ENCODE data around the gene S100A9.
"Not testable (repeated sequence)": the region's sequence is repeated elsewhere in the genome, so short reads cannot be mapped to it uniquely, and the experiment has no call there.

S100A9 gene

GRCh38 chr1:153357853-153358690, at the start of gene S100A9:
TSS of gene S100A9 (plus strand) at chr1:153357854. CDS start at chr1:153358284, 430 bp downstream.
- DNase-seq = no peak

DNA sequence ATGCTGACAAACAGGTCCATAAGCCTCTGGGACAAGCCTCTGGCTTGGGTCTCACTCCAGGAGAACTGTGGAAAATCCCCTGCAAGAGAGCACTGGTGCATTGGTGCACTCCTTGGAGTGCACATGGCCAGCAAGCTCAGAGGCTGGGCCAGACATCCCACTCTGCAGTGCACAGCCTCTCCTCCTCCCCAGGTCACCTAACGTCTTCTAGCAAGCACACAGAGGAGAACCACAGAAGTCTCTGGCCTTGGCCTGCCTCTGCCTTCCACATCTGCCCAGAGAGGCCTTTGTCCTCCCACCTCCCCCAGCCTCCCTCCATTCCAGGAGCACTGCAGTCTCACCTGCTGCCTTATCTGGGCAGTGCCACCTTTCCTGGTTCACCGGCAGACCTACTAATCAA, 49.1 kb upstream of the S100A9 start:
- DNase-seq = no peak

- no peak for DNase-seq
Measured at GRCh38 chr1:153309441-153309840, 48.2 kb upstream of the S100A9 start.

- DNase-seq = no peak
Measured at GRCh38 chr1:153310526-153310925, 47.1 kb upstream of the S100A9 start.

DNA sequence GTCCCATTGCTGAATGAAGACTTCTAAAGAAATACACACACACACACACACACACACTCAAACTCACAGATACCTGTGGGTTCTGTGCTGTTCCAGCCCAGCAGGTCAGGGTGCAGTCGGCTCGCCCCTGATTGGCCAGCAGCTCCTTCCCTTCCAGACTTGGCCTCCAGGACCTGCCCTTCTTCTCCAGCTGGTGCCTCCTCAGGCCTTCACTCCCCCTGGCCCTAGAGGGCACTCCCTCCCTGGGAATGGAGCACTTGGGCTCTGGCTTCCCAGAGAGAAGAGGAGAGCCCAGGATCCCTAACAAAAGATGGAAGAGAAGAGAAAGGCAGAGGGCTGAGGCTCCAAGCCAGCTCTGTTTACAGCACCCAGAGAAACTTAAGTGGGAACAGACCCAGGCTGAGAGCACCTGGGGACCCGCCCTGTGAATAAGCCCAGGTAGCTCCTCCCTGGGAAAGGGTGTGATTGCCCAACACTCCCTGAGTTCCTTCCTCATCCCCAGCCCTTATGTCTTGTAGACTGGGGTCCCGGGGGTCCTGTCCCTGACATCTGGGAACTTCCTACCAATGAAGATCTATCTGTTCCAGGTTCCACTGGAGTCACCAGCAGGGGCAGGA, 45.0 kb upstream of the S100A9 start, which contains the start of gene PGLYRP3:
Gene PGLYRP3 (minus strand): TSS at position 383 of the 617 bp plus-strand sequence. CDS start 2,287 bp downstream, outside the sequence.
- DNase-seq = no peak

DNA sequence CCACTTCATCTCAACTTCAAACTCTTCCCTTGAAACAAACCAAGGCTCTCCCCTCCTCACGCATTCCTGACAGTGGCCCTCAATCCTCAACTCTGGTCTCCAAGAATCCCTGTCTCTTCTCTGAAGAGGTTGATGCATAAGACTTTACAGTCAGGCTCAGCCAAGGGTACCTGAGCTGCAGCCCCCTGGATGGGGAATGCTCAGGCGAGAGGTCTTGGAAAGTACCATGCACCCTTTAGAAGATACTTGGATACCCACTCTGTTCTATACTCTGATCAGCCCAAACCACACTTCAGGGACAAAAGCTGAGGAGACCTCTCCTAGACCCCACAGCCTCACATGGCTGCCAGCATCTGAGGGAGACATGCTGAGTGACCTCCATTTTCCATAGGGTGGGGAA, 44.4 kb upstream of the S100A9 start:
- no peak for DNase-seq

DNA sequence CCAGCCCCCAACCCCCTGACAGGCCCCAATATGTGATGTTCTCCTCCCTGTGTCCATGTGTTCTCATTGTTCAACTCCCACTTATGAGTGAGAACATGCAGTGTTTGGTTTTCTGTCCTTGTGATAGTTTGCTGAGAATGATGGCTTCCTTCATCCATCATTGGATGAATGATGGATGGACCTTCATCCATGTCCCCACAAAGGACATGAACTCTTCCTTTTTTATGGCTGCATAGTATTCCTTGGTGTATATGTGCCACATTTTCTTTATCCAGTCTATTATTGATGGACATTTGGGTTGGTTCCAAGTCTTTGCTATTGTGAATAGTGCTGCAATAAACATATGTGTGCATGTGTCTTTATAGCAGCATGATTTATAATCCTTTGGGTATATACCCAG, 43.3 kb upstream of the S100A9 start:
- DNase-seq = not testable (repeated sequence)

GRCh38 chr1:153316013-153316412, 41.6 kb upstream of the S100A9 start:
- not testable (repeated sequence) for DNase-seq

- DNase-seq = not testable (repeated sequence)
Measured at GRCh38 chr1:153318145-153318544, 39.5 kb upstream of the S100A9 start.

GRCh38 chr1:153322568-153322967, 35.1 kb upstream of the S100A9 start:
- no peak for DNase-seq

GRCh38 chr1:153324912-153325311, 32.7 kb upstream of the S100A9 start:
- no peak for DNase-seq

GRCh38 chr1:153333902-153334301, 23.8 kb upstream of the S100A9 start:
- no peak for DNase-seq

- no peak for DNase-seq
Measured at GRCh38 chr1:153336650-153337049, 21.0 kb upstream of the S100A9 start.

DNA sequence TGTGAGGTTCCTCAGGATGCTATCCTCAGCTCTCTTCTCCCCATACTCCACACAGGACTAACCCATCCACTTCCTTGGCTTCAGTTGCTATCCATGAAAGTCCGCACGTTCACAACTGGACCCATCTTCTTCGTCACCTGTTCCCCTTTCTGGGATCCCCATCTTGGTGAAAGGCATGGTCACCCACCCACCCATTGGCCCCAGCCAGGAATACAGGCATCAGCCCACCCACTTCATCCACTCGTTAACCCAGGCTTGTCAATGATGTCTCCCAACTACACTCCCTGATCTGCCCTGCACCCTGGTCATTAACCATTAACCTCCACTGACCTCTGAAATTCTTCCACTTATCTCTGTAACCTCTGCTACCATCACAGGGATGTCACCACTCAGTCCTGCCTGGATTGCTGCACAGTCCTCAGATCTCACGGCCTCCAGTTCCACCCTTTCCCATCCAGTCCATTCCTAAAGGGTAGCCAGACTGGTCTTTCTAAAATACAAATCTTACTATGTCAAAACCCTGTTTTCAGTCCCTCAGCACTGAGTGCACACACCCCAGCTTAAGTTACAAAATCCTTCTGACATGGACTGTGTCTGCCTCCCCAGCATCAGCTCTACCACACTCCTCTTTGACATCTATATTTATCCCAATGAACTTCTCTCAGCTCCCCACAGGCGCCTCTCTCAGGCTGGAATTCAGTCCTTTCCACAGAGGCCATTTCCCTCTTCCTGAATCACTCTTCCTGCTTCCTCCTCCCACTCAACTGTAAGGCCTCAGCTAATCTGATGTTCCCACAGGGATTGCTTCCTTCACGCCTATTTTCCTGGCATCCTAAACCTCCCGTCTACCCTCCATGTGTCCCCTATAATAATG, 19.4 kb upstream of the S100A9 start:
- DNase-seq = no peak

- DNase-seq = no peak
Measured at GRCh38 chr1:153339802-153340201, 17.9 kb upstream of the S100A9 start.

DNA sequence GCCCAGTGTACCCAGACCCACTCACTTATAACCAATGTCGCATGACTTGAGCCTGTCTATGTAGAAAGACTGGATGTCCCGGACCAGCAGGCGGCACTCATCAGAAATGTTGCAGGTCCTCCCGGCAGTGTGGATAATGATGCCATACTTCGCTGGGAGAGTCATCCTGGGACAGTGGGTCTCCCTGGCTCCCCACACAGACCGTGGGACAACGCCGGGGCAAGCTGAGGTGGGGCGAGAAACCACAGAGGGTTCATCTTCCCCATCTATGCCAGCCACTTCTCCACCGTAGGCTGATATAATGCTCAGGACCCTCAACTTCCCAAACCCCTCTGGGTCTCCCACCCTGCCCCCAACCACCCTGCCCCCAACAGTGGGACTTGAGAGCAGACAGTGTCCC, 17.3 kb upstream of the S100A9 start:
- DNase-seq = no peak

- DNase-seq = no peak
Measured at GRCh38 chr1:153341431-153341934, 16.2 kb upstream of the S100A9 start.

- no peak for DNase-seq
Measured at GRCh38 chr1:153342178-153342577, 15.5 kb upstream of the S100A9 start.

GRCh38 chr1:153343040-153343681, 14.5 kb upstream of the S100A9 start:
- DNase-seq = no peak

DNA sequence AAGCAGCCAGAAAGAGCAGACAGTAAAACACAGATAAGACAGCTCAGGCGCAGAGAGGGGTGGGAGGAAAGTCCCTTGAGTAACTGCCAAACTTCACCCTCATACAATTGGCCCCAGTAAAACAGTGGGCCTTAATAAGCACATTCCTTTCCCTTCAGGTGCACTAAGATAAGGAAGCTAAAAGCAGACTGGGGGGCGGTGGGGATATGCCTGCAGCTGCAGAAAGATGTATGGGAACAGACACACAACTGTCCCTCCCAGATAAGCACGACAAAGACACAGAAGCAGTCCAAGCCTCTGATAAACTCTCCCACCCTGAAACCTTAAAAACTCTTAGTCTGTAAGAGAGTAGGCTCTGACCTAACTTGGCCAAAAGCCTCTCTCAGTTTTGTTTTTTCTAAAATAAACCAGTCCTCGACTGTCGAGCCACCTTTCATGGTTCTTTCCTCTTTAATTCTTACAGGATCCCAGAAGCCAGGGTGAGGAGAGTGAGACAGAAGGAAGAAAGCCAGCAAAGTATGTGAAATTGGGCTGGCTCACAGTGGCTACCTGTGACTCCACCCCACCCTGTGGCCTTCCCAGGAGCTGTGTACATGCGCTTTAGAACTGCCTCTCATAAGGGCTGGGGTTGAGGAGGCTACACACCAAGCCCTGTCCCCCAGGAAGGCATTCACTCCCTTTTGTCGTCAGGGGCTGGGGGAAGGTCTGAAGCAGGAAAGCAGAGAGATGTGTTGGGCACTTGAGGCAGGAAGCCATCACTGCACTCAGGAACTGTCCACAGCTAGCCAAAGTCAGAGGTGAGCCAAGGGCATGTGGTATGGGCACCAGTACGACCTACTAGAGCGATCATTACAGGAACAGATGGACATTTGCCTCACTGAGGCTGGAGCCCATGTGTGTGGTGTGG, 13.6 kb upstream of the S100A9 start:
- DNase-seq = no peak

DNA sequence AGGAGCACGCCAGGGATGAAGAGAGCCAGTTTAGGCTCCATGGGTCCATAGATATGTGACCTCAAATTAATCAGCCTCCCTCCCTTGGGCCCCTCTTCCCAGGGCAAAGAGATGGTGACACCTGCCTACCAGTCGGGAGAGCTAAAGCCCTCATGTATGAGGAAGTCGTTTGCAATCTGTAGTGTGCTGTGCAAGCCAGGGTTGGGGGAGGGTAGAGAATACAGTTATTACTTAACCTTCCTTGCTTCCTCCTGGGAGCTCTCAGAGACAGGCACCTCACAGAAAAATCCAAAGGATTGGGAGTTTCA, 13.0 kb upstream of the S100A9 start:
- no peak for DNase-seq

Data from femur (tissue), 1 donor.